Loucy (cell line): ENCODE results near the gene PLEKHH1.

Experiments
- EZH2phosphoT487 ChIP-seq: fragments of 200-600 bp; IDR thresholded peaks from 2 replicates; pipeline ENCODE4 v1.6.1; 2018; ENCODE audit warnings: antibody characterized with exemption, mild to moderate bottlenecking, moderate library complexity, borderline replicate concordance
- TF ChIP-seq, protein P1 (sequence below): fragments of 200-600 bp; sonication (generic); conservative IDR thresholded peaks from 2 replicates; pipeline ENCODE4 v1.5.1; 2014; ENCODE audit warnings: mild to moderate bottlenecking, antibody characterized with exemption, low read length

DNA sequence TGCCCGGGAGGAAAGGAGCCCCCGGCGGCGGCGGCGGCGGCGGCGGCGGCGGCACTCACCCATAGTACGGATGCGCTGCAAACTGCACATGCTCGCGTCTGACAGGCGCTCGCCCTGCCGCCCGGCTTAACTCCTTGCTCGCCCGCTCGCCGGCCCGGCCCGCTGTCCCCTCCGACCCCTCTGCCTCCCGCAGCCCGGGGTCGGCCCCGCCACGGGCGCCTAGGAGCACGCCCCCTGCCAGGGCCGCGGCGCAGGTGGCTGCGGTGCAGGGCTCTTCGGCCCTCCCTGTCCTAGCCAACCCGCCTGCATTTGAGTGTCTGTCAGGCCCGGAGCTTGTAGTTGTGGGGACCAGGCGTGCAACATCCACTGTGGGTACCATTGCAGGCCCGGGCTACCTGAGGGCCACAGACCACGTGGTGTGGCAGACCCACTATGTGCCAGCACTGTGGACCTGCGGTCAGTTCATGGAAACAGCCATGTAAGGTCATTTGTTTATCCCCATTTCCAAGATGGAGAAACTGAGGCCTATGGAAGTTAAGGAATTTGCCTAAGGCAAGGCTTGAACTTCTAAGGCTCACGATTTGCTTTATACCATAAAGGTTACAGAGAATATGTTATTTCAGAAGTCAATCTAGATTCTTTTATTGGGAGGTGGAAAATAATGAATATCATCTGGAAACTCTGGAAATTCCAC, 17.6 kb upstream of the PLEKHH1 start:
- TF ChIP-seq, protein P1, sequence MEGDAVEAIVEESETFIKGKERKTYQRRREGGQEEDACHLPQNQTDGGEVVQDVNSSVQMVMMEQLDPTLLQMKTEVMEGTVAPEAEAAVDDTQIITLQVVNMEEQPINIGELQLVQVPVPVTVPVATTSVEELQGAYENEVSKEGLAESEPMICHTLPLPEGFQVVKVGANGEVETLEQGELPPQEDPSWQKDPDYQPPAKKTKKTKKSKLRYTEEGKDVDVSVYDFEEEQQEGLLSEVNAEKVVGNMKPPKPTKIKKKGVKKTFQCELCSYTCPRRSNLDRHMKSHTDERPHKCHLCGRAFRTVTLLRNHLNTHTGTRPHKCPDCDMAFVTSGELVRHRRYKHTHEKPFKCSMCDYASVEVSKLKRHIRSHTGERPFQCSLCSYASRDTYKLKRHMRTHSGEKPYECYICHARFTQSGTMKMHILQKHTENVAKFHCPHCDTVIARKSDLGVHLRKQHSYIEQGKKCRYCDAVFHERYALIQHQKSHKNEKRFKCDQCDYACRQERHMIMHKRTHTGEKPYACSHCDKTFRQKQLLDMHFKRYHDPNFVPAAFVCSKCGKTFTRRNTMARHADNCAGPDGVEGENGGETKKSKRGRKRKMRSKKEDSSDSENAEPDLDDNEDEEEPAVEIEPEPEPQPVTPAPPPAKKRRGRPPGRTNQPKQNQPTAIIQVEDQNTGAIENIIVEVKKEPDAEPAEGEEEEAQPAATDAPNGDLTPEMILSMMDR, result no peak
- TF ChIP-seq EZH2phosphoT487, result no peak
